Endothelial cell of umbilical vein (primary cell): ENCODE measurements around the gene GAGE12G.
"Not testable (repeated sequence)": the region's sequence is repeated elsewhere in the genome, so short reads cannot be mapped to it uniquely, and the experiment has no call there.

Experiments used
- EZH2 ChIP-seq: IDR thresholded peaks from 2 replicates; pipeline ENCODE4 v1.6.1; 2012; ENCODE audit warnings: borderline replicate concordance, low read depth, mild to moderate bottlenecking, moderate library complexity, low read length, inconsistent platforms; ENCODE audit not compliant: severe bottlenecking
- FOS ChIP-seq: IDR thresholded peaks from 2 replicates; pipeline ENCODE4 v1.6.1; 2011; ENCODE audit warnings: mild to moderate bottlenecking, low read length, moderate library complexity, borderline replicate concordance; ENCODE audit not compliant: insufficient read depth
- GATA2 ChIP-seq: IDR thresholded peaks from 2 replicates; pipeline ENCODE4 v1.7.0; 2011; ENCODE audit warnings: low read depth, mild to moderate bottlenecking, moderate library complexity, mixed read lengths, low read length; ENCODE audit not compliant: insufficient read length, insufficient read depth
- JUN ChIP-seq: IDR thresholded peaks from 2 replicates; pipeline ENCODE4 v1.6.1; 2011; ENCODE audit warnings: borderline replicate concordance, low read depth; ENCODE audit not compliant: insufficient read length, insufficient read depth
- MYC ChIP-seq: IDR thresholded peaks from one replicate; pipeline ENCODE4 v1.6.1; 2011; ENCODE audit warnings: mild to moderate bottlenecking, low read depth, low read length
- POLR2A ChIP-seq: IDR thresholded peaks from 2 replicates; pipeline ENCODE4 v1.6.1; 2012; ENCODE audit warnings: low read depth, mild to moderate bottlenecking, control low read depth, low read length
- POLR2AphosphoS5 ChIP-seq: IDR thresholded peaks from 2 replicates; pipeline ENCODE4 v1.6.1; 2012; ENCODE audit warnings: low read depth, mild to moderate bottlenecking, control low read depth, low read length, moderate library complexity; ENCODE audit not compliant: insufficient read depth
- TF ChIP-seq, protein P1 (sequence below), 2 donors: IDR thresholded peaks; 1 replicate in 1 of 2; 2 replicates in 1 of 2; pipeline ENCODE4 v1.5.1; 2011; ENCODE audit warnings: low read length in 2 of 2, mild to moderate bottlenecking in 2 of 2, moderate library complexity in 2 of 2, control low read depth in 1 of 2, inconsistent platforms in 1 of 2, low read depth in 1 of 2; ENCODE audit not compliant: insufficient read depth in 1 of 2; ENCODE audit errors: extremely low read depth in 1 of 2
- TF ChIP-seq, protein P2 (sequence below): IDR thresholded peaks from 2 replicates; pipeline ENCODE4 v1.6.1; 2011; ENCODE audit not compliant: insufficient read depth, insufficient read length

DNA sequence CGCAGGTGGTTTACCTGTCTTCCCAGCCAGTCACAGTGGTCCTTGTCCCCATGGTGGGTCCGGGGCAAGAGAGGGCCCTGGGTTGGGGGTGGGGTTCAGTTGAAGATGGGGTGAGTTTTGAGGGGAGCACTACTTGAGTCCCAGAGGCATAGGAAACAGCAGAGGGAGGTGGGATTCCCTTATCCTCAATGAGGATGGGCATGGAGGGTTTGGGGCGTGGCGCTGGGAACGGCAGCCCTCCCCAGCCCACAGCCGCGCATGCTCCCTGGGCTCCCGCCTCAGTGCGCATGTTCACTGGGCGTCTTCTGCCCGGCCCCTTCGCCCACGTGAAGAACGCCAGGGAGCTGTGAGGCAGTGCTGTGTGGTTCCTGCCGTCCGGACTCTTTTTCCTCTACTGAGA is 19.0 kb downstream of the GAGE12G start, which contains the start of gene GAGE2A:
- not testable (repeated sequence) for TF ChIP-seq EZH2, POLR2AphosphoS5, POLR2A, GATA2, JUN, MYC, FOS
- TF ChIP-seq, protein P1, sequence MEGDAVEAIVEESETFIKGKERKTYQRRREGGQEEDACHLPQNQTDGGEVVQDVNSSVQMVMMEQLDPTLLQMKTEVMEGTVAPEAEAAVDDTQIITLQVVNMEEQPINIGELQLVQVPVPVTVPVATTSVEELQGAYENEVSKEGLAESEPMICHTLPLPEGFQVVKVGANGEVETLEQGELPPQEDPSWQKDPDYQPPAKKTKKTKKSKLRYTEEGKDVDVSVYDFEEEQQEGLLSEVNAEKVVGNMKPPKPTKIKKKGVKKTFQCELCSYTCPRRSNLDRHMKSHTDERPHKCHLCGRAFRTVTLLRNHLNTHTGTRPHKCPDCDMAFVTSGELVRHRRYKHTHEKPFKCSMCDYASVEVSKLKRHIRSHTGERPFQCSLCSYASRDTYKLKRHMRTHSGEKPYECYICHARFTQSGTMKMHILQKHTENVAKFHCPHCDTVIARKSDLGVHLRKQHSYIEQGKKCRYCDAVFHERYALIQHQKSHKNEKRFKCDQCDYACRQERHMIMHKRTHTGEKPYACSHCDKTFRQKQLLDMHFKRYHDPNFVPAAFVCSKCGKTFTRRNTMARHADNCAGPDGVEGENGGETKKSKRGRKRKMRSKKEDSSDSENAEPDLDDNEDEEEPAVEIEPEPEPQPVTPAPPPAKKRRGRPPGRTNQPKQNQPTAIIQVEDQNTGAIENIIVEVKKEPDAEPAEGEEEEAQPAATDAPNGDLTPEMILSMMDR (IDR thresholded peaks at IDR 0.05; ENCODE audit: extremely low read depth in 1 of 2, insufficient read depth in 1 of 2, low read depth in 1 of 2, low read length in 2 of 2) = not testable (repeated sequence)
- TF ChIP-seq, protein P2, sequence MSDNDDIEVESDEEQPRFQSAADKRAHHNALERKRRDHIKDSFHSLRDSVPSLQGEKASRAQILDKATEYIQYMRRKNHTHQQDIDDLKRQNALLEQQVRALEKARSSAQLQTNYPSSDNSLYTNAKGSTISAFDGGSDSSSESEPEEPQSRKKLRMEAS = not testable (repeated sequence)
